ENCODE data around the gene UTP11.

The UTP11 gene

DNA sequence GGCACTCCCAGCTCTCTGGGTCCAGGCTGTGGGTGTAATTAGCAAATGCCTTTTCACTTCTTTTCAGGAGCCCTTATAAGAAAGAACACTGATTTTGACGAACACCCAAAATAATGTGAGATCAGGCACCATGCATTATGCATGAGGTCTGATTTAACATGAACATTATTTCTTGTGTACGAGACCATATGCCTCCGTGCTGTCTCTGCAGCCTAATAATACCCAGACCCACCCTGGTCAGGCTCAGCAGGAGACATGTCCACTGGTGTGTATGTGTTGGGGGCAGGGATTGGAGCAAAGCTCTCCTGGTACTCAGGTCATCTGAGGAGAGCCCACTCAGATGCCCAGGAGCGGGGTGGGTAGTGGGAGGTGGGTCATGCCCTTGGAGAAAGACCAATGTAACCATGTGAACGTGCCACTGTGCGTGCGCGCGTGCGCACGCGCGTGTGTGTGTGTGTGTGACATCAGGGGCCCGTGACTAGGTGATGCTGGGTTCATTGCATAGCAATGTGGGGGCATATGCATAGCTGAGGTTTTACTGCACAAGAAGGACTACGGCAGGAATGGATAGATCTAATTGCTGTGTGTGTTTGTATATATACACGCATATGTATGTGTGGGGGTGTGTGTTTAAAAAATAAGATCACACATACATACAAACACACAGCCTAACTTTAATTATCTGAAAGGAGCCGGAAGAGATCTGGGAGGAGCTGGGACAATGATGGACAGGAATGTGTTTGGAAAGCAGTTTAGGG is 27.0 kb downstream of the UTP11 start:
- no peak overlapping the region for H4K91ac ChIP-seq (ENCODE audit: low read depth, low read length)
- no peak overlapping the region for H3K23ac ChIP-seq (ENCODE audit: low read length)

DNA sequence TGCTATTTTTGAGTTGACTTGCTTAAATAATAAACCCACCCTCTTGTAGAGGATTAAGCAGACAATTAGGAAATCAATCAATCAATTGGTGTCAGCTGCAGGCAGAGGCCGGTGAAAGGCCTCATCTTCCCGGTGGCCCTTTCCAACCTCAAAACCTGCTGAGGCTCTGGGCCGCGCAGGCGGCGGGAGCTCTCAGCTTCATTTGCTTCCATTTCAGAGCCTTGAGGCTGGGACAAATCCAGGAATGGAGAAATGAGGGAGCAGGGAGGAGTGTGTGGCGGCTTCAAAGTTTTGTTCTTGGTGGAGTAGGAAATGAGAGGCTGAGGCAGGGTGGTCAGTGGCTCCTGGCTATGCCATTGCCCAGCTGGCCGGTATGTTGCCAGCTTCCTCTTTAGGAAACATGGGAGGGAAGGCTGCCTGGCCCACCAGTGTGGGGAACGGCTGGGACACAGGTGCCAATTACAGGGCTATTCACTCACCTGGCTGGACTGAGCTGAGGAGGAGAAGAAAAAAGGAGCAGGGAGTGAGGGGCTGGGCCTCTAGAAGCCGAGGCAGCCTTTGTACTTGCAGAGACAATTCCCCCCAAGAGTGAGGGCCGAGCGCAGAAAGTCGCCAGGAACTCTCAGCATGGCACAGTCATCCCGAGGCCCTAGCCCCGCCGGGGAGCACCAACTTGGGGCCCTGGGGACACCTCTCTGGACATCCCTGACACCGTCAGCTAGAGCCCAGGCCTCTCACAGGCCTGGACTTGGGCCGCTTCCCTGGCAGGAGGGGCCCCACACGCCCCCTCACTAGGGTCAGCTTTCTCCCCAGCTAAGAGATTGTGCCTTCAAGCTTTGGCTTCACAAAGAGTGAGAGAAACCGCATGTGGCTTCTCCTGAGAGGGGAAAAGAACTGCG is 29.7 kb downstream of the UTP11 start:
- Histone ChIP-seq H3K79me1 (ENCODE audit: low read length) (no peaks in the 10 kb centered on the region), H3K14ac (ENCODE audit: low read length) (no peak overlapping the region), H4K8ac (ENCODE audit: low read depth, low read length) (no peak overlapping the region), H4K12ac (ENCODE audit: low read depth, low read length) (no peak overlapping the region), H2AK5ac (ENCODE audit: low read length) (no peak overlapping the region), H3K4me2 (ENCODE audit: low read length) (no peak overlapping the region), H4K91ac (ENCODE audit: low read depth, low read length) (no peak overlapping the region), H3K9ac (ENCODE audit: low read length) (no peak overlapping the region), H3K23ac (ENCODE audit: low read length) (no peak overlapping the region), H2AFZ (ENCODE audit: insufficient read depth, low read length, poor library complexity) (no peak overlapping the region), H3K27ac (ENCODE audit: low read depth, low read length) (no peak overlapping the region), H3K27me3 (ENCODE audit: insufficient read depth, low read length) (peaks cover 39% of the 10 kb centered on the region), H3K79me2 (ENCODE audit: control insufficient read depth, insufficient read depth, low read length, poor library complexity) (no peaks in the 10 kb centered on the region), H3K4me3 (ENCODE audit: low read depth, low read length) (no peak overlapping the region), H2BK12ac (ENCODE audit: low read length) (no peak overlapping the region), H3K4me1 (ENCODE audit: control insufficient read depth in 1 of 2, insufficient read depth in 2 of 2, low read length in 2 of 2) (peaks cover 12 to 13% of the 10 kb centered on the region in 2 experiments), H3K18ac (ENCODE audit: low read length) (no peak overlapping the region), H3K4ac (ENCODE audit: low read depth, low read length) (no peak overlapping the region), H3K36me3 (ENCODE audit: control insufficient read depth in 1 of 2, insufficient read depth in 2 of 2, low read length in 2 of 2) (peaks cover 0 to 2% of the 10 kb centered on the region in 2 experiments), H3K9me3 (ENCODE audit: insufficient read depth, low read depth, low read length) (peaks cover 6% of the 10 kb centered on the region), H2BK5ac (ENCODE audit: low read depth, low read length, poor library complexity) (no peak overlapping the region), H2BK120ac (ENCODE audit: insufficient read depth, low read length, poor library complexity) (no peak overlapping the region)
- no CpG with 5 or more reads among the region's 21 CpGs for WGBS (ENCODE audit: extremely low coverage, insufficient coverage, insufficient read length)
- no peak for DNase-seq

More for the DNA sequence above, 27.0 kb downstream of the UTP11 start:
- no peaks in the 10 kb centered on the region for H3K4me1 ChIP-seq (ENCODE audit: control insufficient read depth in 1 of 2, insufficient read depth in 2 of 2, low read length in 2 of 2)
- no peak overlapping the region for H2BK12ac ChIP-seq (ENCODE audit: low read length)
- peaks cover 0 to 2% of the 10 kb centered on the region in 2 experiments for H3K36me3 ChIP-seq (ENCODE audit: control insufficient read depth in 1 of 2, insufficient read depth in 2 of 2, low read length in 2 of 2)
- no peaks in the 10 kb centered on the region for H3K9me3 ChIP-seq (ENCODE audit: insufficient read depth, low read depth, low read length)
- H2AK5ac ChIP-seq (ENCODE audit: low read length), result no peak overlapping the region
- no peaks in the 10 kb centered on the region for H3K79me2 ChIP-seq (ENCODE audit: control insufficient read depth, insufficient read depth, low read length, poor library complexity)
- DNase-seq, result no peak
- H2BK5ac ChIP-seq (ENCODE audit: low read depth, low read length, poor library complexity), result no peak overlapping the region
- no peak overlapping the region for H4K8ac ChIP-seq (ENCODE audit: low read depth, low read length)
- H3K27ac ChIP-seq (ENCODE audit: low read depth, low read length), result no peak overlapping the region
- H2AFZ ChIP-seq (ENCODE audit: insufficient read depth, low read length, poor library complexity), result no peak overlapping the region
- H3K79me1 ChIP-seq (ENCODE audit: low read length), result no peaks in the 10 kb centered on the region
- no peak overlapping the region for H3K4me2 ChIP-seq (ENCODE audit: low read length)
- no peak overlapping the region for H2BK120ac ChIP-seq (ENCODE audit: insufficient read depth, low read length, poor library complexity)
- H3K4me3 ChIP-seq (ENCODE audit: low read depth, low read length), result no peak overlapping the region
- peaks cover 15% of the 10 kb centered on the region for H3K27me3 ChIP-seq (ENCODE audit: insufficient read depth, low read length)
- no peak overlapping the region for H4K12ac ChIP-seq (ENCODE audit: low read depth, low read length)
- H3K9ac ChIP-seq (ENCODE audit: low read length), result no peak overlapping the region
- no peak overlapping the region for H3K14ac ChIP-seq (ENCODE audit: low read length)
- H3K4ac ChIP-seq (ENCODE audit: low read depth, low read length), result no peak overlapping the region
- H3K18ac ChIP-seq (ENCODE audit: low read length), result no peak overlapping the region
- WGBS (ENCODE audit: extremely low coverage, insufficient coverage, insufficient read length), result no CpG with 5 or more reads among the region's 17 CpGs

DNA sequence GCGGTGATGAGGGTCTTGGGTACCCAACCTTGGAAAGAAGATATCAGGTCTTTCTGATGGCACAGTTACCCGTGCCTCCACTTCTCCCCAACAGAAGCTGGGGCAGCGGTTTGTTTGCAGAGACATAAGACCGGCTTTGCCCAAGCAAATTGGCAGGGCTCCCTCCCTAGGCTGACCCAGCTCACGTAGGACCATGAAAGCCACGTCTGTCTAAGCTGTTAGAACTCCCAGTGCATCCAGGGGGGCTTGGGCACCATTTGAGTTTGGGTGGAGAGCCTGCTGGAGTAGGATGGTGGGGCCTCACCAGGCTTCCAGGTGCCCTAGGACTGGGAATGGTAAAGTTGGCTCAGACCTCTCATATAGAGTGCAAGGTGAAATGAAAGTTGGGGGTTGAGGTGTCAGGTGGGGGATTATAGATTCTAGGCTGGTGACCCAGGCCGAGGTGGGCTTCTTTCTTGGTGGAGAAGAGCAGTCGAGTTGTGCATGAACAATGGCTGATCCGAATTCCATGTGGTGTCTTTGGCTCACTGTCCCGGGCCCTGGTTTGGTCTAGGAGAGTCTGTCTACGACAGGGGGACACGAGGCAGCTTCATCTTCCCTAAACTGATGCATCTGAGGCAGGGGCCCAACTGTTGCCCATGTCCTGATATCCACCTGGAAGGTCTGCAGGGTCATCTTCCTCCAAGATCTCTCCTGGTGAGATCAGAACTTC is 30.7 kb downstream of the UTP11 start:
- Histone ChIP-seq H3K9me3 (ENCODE audit: insufficient read depth, low read depth, low read length) (peaks cover 6% of the 10 kb centered on the region), H2BK12ac (ENCODE audit: low read length) (no peak overlapping the region), H3K23ac (ENCODE audit: low read length) (no peak overlapping the region), H2AFZ (ENCODE audit: insufficient read depth, low read length, poor library complexity) (no peak overlapping the region), H3K18ac (ENCODE audit: low read length) (no peak overlapping the region), H3K4me1 (ENCODE audit: control insufficient read depth in 1 of 2, insufficient read depth in 2 of 2, low read length in 2 of 2) (peaks cover 12 to 19% of the 10 kb centered on the region in 2 experiments), H2BK5ac (ENCODE audit: low read depth, low read length, poor library complexity) (no peak overlapping the region), H3K79me2 (ENCODE audit: control insufficient read depth, insufficient read depth, low read length, poor library complexity) (no peaks in the 10 kb centered on the region), H3K9ac (ENCODE audit: low read length) (no peak overlapping the region), H3K27ac (ENCODE audit: low read depth, low read length) (no peak overlapping the region), H4K12ac (ENCODE audit: low read depth, low read length) (no peak overlapping the region), H4K8ac (ENCODE audit: low read depth, low read length) (no peak overlapping the region), H4K91ac (ENCODE audit: low read depth, low read length) (no peak overlapping the region), H3K36me3 (ENCODE audit: control insufficient read depth in 1 of 2, insufficient read depth in 2 of 2, low read length in 2 of 2) (peaks cover 0 to 2% of the 10 kb centered on the region in 2 experiments), H3K4ac (ENCODE audit: low read depth, low read length) (no peak overlapping the region), H3K14ac (ENCODE audit: low read length) (no peak overlapping the region), H2AK5ac (ENCODE audit: low read length) (no peak overlapping the region), H2BK120ac (ENCODE audit: insufficient read depth, low read length, poor library complexity) (no peak overlapping the region), H3K79me1 (ENCODE audit: low read length) (no peaks in the 10 kb centered on the region), H3K4me2 (ENCODE audit: low read length) (no peak overlapping the region), H3K27me3 (ENCODE audit: insufficient read depth, low read length) (peaks cover 48% of the 10 kb centered on the region), H3K4me3 (ENCODE audit: low read depth, low read length) (no peak overlapping the region)
- no CpG with 5 or more reads among the region's 12 CpGs for WGBS (ENCODE audit: extremely low coverage, insufficient coverage, insufficient read length)
- DNase-seq, result no peak
